GM12874 (cell line): ENCODE data around the gene INO80D.

Experiments used
- TF ChIP-seq, protein P1 (sequence below): IDR thresholded peaks from 2 replicates; pipeline ENCODE4 v1.5.1; 2011; ENCODE audit warnings: low read depth, mild to moderate bottlenecking, control low read depth, low read length, moderate library complexity; ENCODE audit not compliant: insufficient read depth

Gene INO80D

DNA sequence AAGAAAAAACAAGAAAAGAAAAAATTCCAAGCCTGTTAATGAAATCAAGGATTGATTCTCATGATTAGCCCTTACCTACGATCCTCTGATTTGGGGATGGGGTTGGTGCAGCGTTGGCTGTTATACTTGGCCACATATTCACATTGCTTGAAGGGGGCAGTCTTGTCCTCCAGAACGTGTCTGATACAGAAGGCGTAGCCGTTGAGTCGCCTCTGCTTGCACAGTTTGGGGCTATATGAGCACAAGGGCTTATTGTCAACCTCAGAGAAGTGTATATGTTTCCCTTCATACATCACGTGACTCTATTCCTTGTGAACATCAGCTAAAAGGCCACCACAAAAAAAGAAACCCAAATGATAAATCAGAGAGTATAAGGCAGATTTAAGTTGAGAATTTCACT is 23.2 kb downstream of the INO80D start:
- TF ChIP-seq, protein P1, sequence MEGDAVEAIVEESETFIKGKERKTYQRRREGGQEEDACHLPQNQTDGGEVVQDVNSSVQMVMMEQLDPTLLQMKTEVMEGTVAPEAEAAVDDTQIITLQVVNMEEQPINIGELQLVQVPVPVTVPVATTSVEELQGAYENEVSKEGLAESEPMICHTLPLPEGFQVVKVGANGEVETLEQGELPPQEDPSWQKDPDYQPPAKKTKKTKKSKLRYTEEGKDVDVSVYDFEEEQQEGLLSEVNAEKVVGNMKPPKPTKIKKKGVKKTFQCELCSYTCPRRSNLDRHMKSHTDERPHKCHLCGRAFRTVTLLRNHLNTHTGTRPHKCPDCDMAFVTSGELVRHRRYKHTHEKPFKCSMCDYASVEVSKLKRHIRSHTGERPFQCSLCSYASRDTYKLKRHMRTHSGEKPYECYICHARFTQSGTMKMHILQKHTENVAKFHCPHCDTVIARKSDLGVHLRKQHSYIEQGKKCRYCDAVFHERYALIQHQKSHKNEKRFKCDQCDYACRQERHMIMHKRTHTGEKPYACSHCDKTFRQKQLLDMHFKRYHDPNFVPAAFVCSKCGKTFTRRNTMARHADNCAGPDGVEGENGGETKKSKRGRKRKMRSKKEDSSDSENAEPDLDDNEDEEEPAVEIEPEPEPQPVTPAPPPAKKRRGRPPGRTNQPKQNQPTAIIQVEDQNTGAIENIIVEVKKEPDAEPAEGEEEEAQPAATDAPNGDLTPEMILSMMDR: no peak

DNA sequence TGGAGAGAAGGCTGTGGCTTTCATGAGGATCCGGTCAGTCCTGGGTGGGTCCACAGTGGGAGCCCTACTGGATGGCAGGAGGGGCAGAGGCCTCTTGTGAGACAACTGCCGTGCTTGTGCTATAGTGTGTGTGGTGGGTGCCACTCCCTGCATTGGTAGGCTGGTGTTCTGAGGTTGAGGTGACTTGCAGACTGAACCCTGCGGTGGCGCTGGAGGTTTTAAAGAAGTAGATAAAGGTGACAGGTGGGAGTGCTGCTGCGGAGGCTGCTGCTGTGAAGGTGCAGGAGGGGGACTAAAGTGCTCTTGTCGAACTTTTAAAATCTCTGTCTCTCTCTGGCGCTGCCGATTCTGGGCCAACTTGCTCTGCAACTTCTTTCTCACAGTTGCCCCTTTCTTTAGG is 29.7 kb downstream of the INO80D start:
- TF ChIP-seq, protein P1: no peak

DNA sequence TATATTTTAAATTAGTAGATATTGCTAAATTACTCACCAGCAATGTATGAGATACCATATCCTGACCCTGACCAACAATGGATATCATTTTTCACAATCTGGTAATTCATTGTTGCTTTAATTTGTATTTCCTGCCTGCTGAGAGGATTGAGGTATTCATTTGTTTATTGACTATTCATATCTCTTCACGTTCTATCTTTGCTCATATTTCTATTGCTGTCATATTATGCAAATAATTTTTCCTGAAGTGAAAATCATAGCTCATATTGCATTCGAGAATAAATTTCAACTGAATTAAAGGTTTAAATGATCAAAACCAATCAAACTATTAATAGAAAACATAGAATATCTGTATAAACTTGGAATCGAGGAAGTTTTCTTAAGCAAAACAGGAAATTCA is 31.0 kb downstream of the INO80D start:
- TF ChIP-seq, protein P1: no peak

DNA sequence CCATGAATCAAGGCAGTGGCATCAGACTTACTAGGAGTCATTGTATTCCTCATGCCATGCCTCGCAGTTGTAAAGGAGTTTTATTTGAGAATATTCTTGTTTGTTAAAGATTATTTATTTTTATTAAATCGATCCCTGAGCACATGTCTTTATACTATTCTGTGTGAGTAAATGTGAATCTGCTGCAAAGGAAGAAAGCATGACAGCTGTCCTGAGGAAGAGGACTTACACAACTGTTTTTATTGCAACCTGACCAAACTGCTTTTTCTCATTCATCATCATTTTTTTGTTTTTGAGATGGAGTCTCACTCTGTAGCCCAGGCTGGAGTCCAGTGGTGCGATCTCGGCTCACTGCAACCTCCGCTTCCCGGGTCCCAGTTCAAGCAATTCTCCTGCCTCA is 34.1 kb downstream of the INO80D start:
- TF ChIP-seq, protein P1: no peak

DNA sequence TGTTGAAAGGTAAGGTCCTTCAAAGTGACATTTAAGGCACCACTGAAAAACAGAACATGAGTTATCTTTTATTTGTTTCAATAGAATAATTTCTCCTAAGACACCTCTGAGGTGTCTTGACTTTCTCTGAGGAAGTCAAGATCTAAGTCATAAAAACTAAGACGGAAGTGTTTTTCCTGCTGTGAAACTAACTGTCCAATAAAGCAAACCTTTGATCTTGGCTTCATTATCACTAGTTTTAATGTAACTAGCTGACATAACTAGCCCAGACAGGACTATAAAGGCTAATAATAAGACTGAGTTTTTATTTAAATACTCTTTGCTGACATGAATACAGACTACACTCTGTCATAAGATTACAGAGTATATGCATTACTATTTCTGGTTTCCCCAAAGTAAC is 36.6 kb downstream of the INO80D start:
- TF ChIP-seq, protein P1: no peak

DNA sequence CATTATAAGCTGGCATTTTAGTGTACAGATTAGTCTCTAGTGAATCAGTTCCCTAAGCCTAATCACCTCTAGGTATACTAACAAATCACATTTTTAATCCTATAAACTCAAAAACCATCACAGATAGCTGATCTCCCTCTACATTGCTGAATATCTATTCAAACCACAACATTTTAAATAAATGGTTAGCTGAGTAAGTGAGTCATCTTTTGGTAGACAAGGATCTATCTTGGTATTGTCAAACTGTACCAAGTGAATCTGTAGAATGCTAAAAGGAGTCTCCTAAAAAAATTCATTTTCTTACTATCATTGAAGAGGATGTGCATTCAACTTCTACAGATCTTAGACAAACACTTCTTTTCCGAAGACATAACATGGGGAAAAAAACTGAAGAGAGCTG is 40.7 kb downstream of the INO80D start:
- TF ChIP-seq, protein P1: no peak

DNA sequence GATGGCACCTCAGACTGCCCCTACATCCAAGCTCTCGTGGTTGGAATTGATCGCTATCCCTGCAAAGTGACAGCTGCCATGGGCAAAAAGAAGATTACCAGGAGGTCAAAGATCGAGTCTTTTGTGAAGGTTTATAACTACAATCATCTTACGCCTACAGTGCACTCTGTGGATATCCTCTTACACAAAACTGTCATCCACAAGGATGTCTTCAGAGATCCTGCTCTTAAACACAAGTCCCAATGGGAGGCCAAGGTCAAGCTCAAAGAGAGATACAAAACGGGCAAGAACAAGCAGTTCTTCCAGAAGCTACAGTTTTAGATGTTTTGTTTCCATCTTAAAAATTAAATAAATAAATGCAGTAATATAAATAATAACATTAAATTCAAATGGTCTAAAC is 45.4 kb downstream of the INO80D start:
- TF ChIP-seq, protein P1: no peak
